NCI-H146 treated with DMSO at 0.1 percent for 48 hours (cell line): Measurements from ENCODE around the gene NID1.

Source experiments
- DNase-seq: peaks from one replicate; lab custom pipeline; 2025; ENCODE audit not compliant: unreplicated experiment; lab: John Stamatoyannopoulos, UW

NID1 gene

DNA sequence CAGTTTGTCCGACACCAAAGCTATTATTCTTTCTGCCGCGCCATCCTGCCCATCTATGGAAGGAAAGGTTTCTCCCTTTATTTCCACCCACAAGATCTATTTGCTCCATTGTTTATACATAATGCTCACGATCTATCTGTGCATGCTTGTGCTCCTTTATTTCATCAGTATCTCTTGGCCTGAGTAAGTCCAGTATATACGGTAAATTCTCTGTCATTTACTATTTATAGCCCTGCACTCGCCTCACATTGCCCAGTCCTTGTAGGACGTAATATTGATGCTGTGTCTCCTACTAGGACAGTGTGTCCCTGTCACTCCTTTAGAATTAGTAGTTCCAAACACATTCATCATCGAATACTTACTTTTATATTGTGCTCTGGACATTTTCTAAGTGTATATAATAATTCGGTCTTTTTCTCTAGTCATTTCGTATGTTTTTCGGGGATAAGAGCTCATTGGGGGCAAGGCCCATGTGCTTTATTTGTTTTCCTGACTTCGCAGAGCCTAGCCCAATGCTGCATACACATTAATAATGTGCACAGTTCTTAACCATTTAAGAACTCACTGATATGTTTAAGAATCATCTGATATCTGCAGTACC, 3.1 kb upstream of the NID1 start:
- no peak for DNase-seq

- no peak for DNase-seq
Observed at GRCh38 chr1:236066828-236067386, 2.0 kb upstream of the NID1 start.

- no peak for DNase-seq
Observed at GRCh38 chr1:236066054-236066453, 1.2 kb upstream of the NID1 start.

DNA sequence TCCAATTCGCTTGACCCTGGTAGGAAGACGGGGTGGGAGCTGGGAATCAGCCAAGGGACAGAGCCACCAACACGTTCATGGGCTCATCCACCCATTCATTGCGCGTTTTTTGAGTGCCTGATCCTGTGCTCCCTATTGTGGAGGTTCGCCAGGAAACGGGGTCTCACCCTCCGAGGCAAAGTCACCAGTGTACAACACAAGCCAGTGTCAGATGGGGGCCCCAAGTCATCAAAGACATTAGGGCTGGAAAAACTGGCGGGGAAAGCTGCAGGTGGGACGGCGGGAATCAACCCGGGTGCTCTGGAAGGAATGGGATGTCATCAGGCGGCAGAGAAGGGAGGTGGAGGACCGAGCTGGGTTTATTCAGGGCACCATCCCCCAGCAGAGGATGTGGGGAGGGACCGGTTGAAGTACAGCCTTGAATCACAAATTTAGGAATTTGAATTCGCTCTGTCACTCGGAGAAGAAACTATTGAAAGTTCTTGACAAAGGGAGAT, 667 bp upstream of the NID1 start:
- DNase-seq = no peak

DNA sequence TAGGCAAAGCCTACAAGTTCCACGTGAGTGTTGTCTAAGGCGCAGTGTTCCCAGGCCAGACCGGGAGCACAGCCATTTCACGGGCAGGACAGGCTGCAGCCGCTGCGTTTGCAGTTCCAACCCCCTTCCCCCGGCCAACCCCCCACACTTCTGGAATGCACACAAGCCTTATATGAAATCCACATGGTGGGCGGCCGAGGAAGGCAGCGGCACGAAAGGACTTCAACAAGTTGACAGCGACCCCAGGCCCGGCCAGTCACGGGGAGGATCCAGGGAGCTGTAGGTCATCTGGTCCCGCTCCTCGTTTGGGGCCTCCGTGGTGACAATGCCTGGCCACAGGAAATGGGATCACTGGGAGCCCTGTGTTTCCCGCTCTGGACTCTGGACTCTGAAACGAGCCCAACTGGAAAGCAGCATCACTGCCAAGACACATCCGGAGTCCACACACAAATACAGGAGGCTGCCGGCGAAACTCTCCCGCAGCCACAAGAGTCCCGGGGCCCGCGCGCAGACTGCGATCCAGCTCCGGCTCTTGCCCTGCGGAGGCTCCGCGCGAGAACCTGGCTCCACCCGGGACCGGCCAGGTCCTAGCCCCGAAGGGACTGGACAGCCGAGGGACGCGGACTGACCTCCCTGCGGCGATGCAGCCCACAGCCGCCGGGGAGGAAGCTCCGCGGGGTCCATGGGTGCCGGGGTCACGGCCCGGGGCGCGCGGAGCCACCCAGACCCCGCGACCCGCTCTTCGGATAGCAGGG, 794 bp downstream of the NID1 start:
- DNase-seq = no peak

GRCh38 chr1:236063551-236063918, 1.4 kb downstream of the NID1 start:
- no peak for DNase-seq

DNA sequence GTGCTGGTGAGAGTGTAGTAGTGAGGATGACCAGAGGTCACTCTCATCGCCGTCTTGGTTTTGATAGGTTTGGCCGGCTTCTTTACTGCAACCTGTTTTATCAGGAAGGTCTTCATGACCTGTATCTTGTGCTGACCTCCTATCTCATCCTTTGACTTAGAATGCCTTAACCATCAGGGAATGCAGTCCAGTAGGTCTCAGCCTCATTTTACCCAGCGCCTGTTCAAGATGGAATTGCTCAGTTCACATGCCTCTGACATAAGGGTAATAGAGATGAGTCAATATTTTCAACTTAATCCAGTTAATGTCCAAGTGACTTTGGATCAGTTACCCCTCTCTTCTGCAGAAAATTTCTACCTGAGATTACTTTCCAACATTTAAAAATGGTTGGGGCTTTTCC, 4.6 kb downstream of the NID1 start:
- no peak for DNase-seq

DNA sequence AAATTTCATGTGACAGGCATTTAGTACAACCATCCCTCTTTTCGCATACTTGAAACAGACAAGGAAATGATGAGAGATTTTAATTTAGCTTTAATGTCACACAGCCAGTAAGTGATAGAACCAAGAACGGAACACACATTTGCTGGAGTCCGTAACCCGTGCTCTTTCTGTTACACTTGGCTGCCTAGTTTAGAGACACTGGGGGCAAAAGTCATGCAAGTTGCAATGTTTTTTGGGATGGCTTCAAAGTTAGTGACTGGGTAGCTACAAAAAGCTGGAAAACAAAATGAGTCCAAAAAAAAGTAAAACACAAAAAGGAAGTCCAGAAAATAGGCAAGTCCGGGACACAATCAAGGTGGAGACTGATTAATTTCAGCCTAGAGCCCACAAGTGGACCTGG, 5.9 kb downstream of the NID1 start:
- DNase-seq = no peak

DNA sequence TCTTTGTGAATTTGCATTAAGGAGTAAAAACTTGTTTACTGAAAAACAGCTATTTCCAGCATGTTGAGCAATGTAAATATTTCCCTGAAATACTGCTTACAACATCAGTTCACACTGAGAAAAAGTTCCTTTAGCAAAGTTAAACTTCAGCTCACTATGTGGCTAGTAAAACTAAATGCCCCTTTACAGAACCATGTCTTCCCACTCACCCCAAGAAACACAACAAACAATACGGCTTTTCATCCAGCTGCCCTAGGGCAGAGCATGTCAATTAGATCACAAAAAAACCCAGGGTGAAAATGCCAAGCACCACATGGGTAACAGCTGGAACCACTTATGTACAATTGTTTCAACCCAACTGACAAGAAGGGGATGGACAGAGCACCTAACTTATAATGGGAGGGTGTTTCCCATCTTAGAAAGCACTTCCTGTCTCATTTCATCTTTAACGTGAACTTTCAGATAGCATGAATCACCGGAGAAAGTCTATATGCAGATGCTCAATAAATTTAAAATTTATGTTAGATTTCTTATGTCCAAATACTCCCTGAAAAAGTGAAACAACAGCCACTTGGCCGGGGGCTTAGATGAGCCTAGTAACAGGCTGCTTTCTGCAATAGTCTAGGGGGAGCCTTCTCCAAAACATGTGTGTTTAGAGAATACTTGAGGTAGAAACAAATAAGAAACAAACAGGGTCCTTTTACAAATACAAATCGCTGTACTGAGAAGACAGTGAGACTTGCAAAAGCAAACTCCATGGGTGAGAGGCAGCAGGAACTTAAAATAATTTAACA, 6.6 kb downstream of the NID1 start:
- no peak for DNase-seq

DNA sequence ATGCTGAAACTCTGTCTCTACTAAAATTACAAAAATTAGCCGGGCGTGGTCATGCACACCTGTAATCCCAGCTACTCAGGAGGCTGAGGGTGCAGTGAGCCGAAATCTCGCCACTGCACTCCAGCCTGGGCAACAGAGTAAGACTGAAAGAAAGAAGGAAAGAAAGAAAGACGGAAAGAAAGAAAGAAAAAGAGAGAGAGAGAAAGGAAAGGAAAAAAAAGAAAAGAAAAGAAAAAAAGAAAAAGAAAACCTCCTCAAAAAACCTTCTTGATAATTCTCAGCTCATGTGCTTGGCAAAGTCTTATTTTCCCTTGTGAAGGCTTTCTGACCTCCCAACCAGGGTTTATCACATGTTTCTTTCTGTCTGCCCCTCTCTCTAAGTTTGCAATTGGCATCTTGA, 7.3 kb downstream of the NID1 start:
- DNase-seq = no peak

DNA sequence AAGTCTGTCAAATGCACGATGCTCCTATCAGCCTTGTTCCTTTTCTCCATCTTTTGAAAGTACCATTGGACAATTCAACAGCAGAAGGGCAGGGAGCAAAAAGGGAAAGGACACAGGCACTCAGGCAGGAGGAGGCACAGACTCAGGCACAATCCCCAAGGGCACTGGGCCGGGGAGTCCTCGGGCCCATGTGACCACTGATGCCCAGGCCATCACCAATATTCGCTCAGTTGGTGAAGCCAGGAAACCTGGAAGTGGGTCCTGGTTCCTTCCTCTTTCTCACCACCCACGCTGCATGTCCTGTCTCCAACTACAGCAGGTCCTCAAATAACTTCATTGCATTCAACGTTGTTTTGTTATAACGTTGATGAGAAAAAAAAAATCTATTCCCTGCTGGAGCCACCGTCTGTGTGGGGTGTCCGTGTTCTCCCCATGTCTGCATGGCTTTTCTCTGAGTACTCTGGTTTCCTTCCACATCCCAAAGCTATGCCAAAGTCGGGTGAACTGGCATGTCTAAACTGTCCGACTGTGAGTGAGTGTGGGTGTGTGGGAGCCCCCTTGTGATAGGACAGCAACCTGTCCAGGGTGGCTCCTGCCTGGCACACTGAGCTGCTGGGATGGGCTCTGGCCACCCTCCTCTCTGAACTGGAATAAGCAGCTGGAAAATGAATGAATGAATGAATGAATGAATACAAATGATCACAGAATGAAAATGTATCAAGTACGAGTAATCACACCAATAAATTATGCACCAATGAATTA, 12.5 kb downstream of the NID1 start:
- no peak for DNase-seq

DNA sequence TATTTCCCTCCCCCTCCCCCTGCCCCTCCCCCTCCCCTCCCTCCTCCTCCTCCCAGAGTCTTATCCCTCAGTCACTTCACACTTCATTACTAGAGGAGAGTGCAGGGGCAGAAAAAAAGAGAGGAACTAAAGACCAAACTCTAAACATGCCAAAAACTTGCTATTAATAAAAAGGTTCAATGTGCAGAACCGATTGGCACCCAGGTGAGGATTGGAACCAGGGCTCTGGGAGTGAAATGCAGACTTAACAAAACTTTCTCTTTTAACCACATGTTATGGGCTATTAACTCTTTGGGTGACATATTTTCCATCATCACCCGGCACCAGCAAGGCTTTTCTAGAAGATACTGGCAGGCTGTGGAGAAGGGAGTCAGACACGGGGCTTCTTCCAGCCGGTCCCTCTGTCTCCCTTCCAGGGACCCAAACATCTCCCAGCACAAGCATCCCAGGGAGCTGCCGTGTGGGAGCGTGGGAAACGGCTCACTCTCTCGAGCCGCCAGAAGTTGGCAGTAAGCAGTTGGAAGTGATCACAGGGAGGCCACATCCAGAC, 13.6 kb downstream of the NID1 start:
- no peak for DNase-seq

- DNase-seq = no peak
Observed at GRCh38 chr1:236045771-236046170, 19.1 kb downstream of the NID1 start.

- no peak for DNase-seq
Observed at GRCh38 chr1:236044341-236044740, 20.5 kb downstream of the NID1 start.

GRCh38 chr1:236041631-236042618, 23.0 kb downstream of the NID1 start:
- DNase-seq = no peak

- DNase-seq = peak; percentile 63
Observed at GRCh38 chr1:236039740-236040685, 24.9 kb downstream of the NID1 start.

DNA sequence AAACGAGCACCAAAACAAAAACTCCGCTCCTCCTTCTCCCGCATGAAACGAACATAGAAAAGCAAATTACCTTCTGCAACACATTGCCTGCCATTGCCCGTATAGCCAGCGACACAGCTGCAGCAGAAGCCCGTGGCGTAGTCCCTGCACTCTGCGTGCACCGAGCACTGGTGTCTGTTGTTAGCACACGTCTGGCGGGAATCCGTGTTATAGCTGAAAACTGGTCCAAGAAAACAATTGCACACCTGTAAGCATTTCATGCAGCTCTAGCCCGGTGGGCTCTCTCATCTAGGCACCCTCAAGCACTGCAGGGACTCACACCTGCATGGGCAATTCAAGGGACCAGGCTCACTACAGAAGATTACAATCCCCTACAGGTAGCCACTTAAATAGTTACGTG, 26.9 kb downstream of the NID1 start:
- DNase-seq = no peak

DNA sequence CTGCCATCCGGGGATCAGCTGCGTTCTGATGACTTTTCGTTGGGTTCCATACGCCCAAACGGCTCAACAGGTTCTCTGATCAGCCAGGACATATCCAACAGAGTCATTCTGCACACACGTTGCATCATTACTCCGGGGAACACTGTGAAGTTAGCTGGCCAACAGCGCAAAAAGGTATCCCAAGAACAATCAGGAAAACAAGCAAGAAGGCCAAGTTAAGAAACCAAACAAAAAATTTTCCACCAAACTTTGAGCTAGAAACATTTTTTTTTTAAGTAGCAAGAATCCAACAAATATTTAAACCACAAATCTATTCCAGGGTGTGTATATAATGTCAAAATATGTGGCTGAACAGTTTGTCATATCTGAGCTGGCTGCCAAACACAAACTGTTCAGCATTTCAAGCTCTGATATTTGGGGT, 29.2 kb downstream of the NID1 start:
- no peak for DNase-seq
